Measurements from ENCODE around the gene GFOD1. TPM values are rescaled to one million over a fixed set of nuclear protein-coding genes. Genes with fewer than 3 reads are reported as not detected.

The GFOD1 gene
- total and polyA plus RNA-seq, 10 of the 15 experiments (the other 5 are each of a cell fraction or from before 2014, with no cell fraction given), result 6.5 to 41.4 (median 16.0) TPM

DNA sequence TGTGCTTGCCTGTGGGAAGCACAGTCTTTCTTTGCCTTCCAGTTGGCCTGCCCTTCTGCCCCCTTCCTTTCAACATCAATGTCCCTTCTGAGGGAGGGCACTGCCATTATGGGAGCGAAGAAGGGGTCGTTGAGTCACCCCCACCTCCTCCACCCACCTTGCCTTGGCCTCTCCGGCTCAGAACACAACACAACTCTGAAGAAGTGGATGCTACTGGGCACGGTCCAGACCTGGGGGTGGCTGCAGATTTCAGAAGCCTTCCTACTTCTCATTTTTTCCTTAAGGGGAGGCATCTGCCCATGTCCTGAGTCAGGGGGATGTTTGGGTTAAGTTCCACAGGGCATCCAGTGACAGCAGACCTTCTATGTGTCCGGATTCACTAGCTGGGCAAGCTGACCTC is 72.1 kb downstream of the GFOD1 start:
- H3K27me3 ChIP-seq (replicated peaks in 1 of 2; ENCODE audit: control insufficient read depth in 2 of 2, insufficient read depth in 2 of 2, low read length in 1 of 2), result no peaks in the 10 kb centered on the region
- peaks cover 11% of the 10 kb centered on the region for H3K79me2 ChIP-seq (ENCODE audit: control insufficient read depth, insufficient read depth, low read length)
- H3K4me3 ChIP-seq, result no peak overlapping the region
- no peak overlapping the region for H3K9ac ChIP-seq (ENCODE audit: control insufficient read depth, insufficient read depth, low read length)
- H3K9me3 ChIP-seq (replicated peaks; ENCODE audit: control insufficient read depth, insufficient read depth, low read length), result no peaks in the 10 kb centered on the region; the same call in 2 of the 3 replicates
- no peak overlapping the region for H2AFZ ChIP-seq (ENCODE audit: control insufficient read depth, low read depth, low read length)
- FAIRE-seq (no peak), DNase-seq (ENCODE audit: low read depth, low spot score) (no peak), ATAC-seq (no peak)
- H3K27ac ChIP-seq (ENCODE audit: control insufficient read depth, insufficient read depth), result no peak overlapping the region
- ChIA-PET RAD21 (ENCODE audit: unreplicated experiment) (no interaction called here), POLR2A (interaction anchor here (1.3 kb wide), 1 partner anchor 11 kb away, joined by 3 read pairs; no protein-coding TSS in a partner anchor), CTCF (no interaction called here), SMC1A (ENCODE audit: uncharacterized antibody, unreplicated experiment) (interaction anchor here (0.6 to 2.0 kb wide), 4 partner anchors 9 to 94 kb away, joined by 4 to 6 read pairs (median 5); no protein-coding TSS in a partner anchor)
- no peak overlapping the region for H3K4me2 ChIP-seq (ENCODE audit: control insufficient read depth, insufficient read depth)
- intact Hi-C loops (cut with micrococcal nuclease; ENCODE audit: unreplicated experiment), result no loop called here
- TF ChIP-seq RBBP5 (conservative IDR thresholded peaks at IDR 0.05), result no peak
- no peak for TF ChIP-seq JUND (IDR thresholded peaks at IDR 0.05; ENCODE audit: low read depth, low read length)
- in situ Hi-C loops (cut with MboI), result no loop called here
- H3K36me3 ChIP-seq (ENCODE audit: control insufficient read depth in 2 of 2, insufficient read depth in 2 of 2, low read length in 1 of 2), result peaks cover 8 to 16% of the 10 kb centered on the region in 2 experiments; a peak in 3 of 4 replicates
- WGBS (ENCODE audit: insufficient coverage, insufficient replicate concordance, low lambda C conversion rate, missing lambda C conversion rate), result 60% methylated on average over 5 of the region's 5 CpGs
- no peaks in the 10 kb centered on the region for H4K20me1 ChIP-seq (ENCODE audit: control insufficient read depth, insufficient read depth)
- H3K4me1 ChIP-seq (ENCODE audit: control insufficient read depth, insufficient read depth, low read length), result peaks cover 3% of the 10 kb centered on the region; the same call in 1 of the 2 replicates
- BruUV-seq (replicated peaks), result no TSS peak

GRCh38 chr6:13413900-13414555 is 73.4 kb downstream of the GFOD1 start:
- DNase-seq (ENCODE audit: low read depth, low spot score) (no peak), FAIRE-seq (no peak), ATAC-seq (no peak)
- Histone ChIP-seq H3K4me1 (ENCODE audit: control insufficient read depth, insufficient read depth, low read length) (no peaks in the 10 kb centered on the region), H3K9ac (ENCODE audit: control insufficient read depth, insufficient read depth, low read length) (no peak overlapping the region), H3K27ac (ENCODE audit: control insufficient read depth, insufficient read depth) (no peak overlapping the region), H2AFZ (ENCODE audit: control insufficient read depth, low read depth, low read length) (no peak overlapping the region), H3K36me3 (ENCODE audit: control insufficient read depth in 2 of 2, insufficient read depth in 2 of 2, low read length in 1 of 2) (peaks cover 8 to 12% of the 10 kb centered on the region in 2 experiments; a peak in 3 of 4 replicates), H3K79me2 (ENCODE audit: control insufficient read depth, insufficient read depth, low read length) (peaks cover 9% of the 10 kb centered on the region), H3K4me3 (no peak overlapping the region), H4K20me1 (ENCODE audit: control insufficient read depth, insufficient read depth) (no peaks in the 10 kb centered on the region), H3K4me2 (ENCODE audit: control insufficient read depth, insufficient read depth) (no peak overlapping the region), H3K27me3 (replicated peaks in 1 of 2; ENCODE audit: control insufficient read depth in 2 of 2, insufficient read depth in 2 of 2, low read length in 1 of 2) (no peaks in the 10 kb centered on the region), H3K9me3 (replicated peaks; ENCODE audit: control insufficient read depth, insufficient read depth, low read length) (no peaks in the 10 kb centered on the region; the same call in 2 of the 3 replicates)
- WGBS (ENCODE audit: insufficient coverage, insufficient replicate concordance, low lambda C conversion rate, missing lambda C conversion rate), result 82% methylated on average over 7 of the region's 7 CpGs
- BruUV-seq (replicated peaks), result no TSS peak
- ChIA-PET SMC1A (ENCODE audit: uncharacterized antibody, unreplicated experiment) (interaction anchor here (0.8 to 4.6 kb wide), 5 partner anchors 8 to 18 kb away, joined by 3 to 32 read pairs (median 5); no protein-coding TSS in a partner anchor), CTCF (interaction anchor here (0.6 to 1.5 kb wide), 4 partner anchors 11 to 160 kb away, joined by 3 to 4 read pairs (median 3); partner anchors contain the start of gene SIRT5), POLR2A (interaction anchor here (1.1 to 1.2 kb wide), 2 partner anchors 12 to 29 kb away, joined by 3 to 4 read pairs; no protein-coding TSS in a partner anchor), RAD21 (ENCODE audit: unreplicated experiment) (interaction anchor here (1.0 to 1.4 kb wide), 3 partner anchors 8 to 161 kb away, joined by 4 read pairs; partner anchors contain the start of gene SIRT5)
- intact Hi-C loops (cut with micrococcal nuclease; ENCODE audit: unreplicated experiment), result no loop called here
- TF ChIP-seq STAT1 (conservative IDR thresholded peaks at IDR 0.05), result no peak
- TF ChIP-seq HDAC6 (IDR thresholded peaks at IDR 0.05; ENCODE audit: unreplicated experiment), result no peak
- no peak for TF ChIP-seq MYB (IDR thresholded peaks at IDR 0.05; ENCODE audit: borderline replicate concordance, low read depth, low read length)
- no peak for TF ChIP-seq IRF5 (IDR thresholded peaks at IDR 0.05; ENCODE audit: borderline replicate concordance)
- TF ChIP-seq ZNF622 (IDR thresholded peaks at IDR 0.05), result no peak
- TF ChIP-seq MYC (IDR thresholded peaks at IDR 0.05; ENCODE audit: insufficient read depth, insufficient read length, insufficient replicate concordance, low read length, severe bottlenecking), result no peak
- no peak for TF ChIP-seq MTA2 (IDR thresholded peaks at IDR 0.05; ENCODE audit: low read depth)
- TF ChIP-seq KAT2A (conservative IDR thresholded peaks at IDR 0.05; ENCODE audit: control insufficient read depth, low read depth, low read length), result no peak
- no peak for TF ChIP-seq SMAD1 (IDR thresholded peaks at IDR 0.05; ENCODE audit: low read depth, partially characterized antibody)
- TF ChIP-seq PAX5 (IDR thresholded peaks at IDR 0.05; ENCODE audit: borderline replicate concordance, low read depth, low read length), result no peak
- TF ChIP-seq BHLHE40 (IDR thresholded peaks at IDR 0.05; ENCODE audit: borderline replicate concordance in 1 of 2, low read depth in 2 of 2, low read length in 1 of 2), result no peak
- TF ChIP-seq SIX5 (IDR thresholded peaks at IDR 0.05; ENCODE audit: low read depth, low read length, severe bottlenecking), result no peak
- no peak for TF ChIP-seq TARDBP (IDR thresholded peaks at IDR 0.05; ENCODE audit: borderline replicate concordance)
- in situ Hi-C loops (cut with MboI), result no loop called here

Measured in GM12878 (cell line).